Regular cardiac myocyte (primary cell): ENCODE measurements around the gene OR2T29. TPM values are rescaled to one million over a fixed set of nuclear protein-coding genes. Genes with fewer than 3 reads are reported as not detected.

Experiments
- total RNA-seq: library from RNA; depleted of rRNA; stranded (reverse); fragments of >200 nt; gene quantifications from 2 replicates; pipeline ENCODE4 v1.2.3, GENCODE V29; 2014

The OR2T29 gene, protein sequence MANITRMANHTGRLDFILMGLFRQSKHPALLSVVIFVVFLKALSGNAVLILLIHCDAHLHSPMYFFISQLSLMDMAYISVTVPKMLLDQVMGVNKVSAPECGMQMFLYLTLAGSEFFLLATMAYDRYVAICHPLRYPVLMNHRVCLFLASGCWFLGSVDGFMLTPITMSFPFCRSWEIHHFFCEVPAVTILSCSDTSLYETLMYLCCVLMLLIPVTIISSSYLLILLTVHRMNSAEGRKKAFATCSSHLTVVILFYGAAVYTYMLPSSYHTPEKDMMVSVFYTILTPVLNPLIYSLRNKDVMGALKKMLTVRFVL
- not detected in 2 replicates for total RNA-seq

DNA sequence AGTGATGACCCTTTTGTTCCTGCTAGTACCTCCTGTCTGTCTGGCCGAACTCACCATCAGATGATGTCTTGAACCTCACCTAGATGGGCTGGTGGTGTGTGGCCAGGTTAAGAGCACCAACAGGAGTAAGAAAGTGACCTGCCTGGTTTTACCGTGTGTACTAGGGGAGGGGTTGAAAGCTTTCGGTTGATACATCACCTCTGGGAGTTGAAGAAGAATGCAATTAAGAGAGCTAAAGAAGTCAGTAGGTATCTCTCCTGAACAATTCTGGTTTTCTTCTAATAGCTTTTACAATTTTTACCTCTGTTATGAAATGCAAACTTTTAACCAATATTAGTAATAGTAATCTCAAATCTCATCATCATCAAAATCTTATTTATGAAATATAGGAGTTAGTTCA, at the start of gene OR2T29:
TSS of gene OR2T29 (minus strand) at position 101 of the 400 bp plus-strand sequence. CDS start 3,281 bp downstream, outside the sequence.

GRCh38 chr1:248597589-248597988, 35.0 kb upstream of the OR2T29 start, which contains the start of gene OR2T10:
Gene OR2T10 (minus strand): TSS chr1:248597700. CDS start chr1:248593768, 3,932 bp downstream.

GRCh38 chr1:248574657-248575056, 12.1 kb upstream of the OR2T29 start, which contains the start of gene OR2T34:
Gene OR2T34 (minus strand): TSS chr1:248574757. CDS start chr1:248574757, 0 bp downstream.

DNA sequence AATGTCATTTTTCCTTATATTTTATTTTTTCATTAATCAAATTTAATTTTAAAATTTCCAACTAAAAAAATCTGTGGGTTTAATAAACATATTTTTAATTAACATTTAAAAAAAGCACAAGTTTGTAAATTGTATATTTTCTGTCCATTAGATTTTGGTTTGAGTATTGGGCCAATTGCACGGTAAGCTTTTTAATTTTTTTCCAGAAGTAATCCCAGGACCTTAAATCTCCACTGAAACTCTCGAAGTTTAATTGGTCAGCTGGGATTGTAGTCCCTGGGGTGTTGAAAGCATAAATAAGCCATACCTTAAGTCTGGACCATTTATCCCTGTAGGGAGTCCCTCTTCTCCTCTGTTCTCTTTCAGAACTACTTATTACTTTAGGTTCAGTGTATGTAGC, 54.8 kb downstream of the OR2T29 start, which contains the start of gene OR2G6:
TSS of gene OR2G6 (plus strand) at position 301 of the 400 bp plus-strand sequence. CDS start 13,574 bp downstream, outside the sequence.

Other genes starting within 250 kb of the OR2T29 start
- gene OR2M7, start 238.2 kb downstream of the OR2T29 start, total RNA-seq, result not detected in 2 replicates
- gene OR14C36, start 214.0 kb downstream of the OR2T29 start, total RNA-seq, result not detected in 2 replicates
- not detected in 2 replicates for gene OR2T4, start 201.1 kb downstream of the OR2T29 start, total RNA-seq
- not detected in 2 replicates for gene OR2T6, start 187.0 kb downstream of the OR2T29 start, total RNA-seq
- gene OR2T1, start 159.7 kb downstream of the OR2T29 start, total RNA-seq, result not detected in 2 replicates
- not detected in 2 replicates for gene OR2T2, start 117.1 kb downstream of the OR2T29 start, total RNA-seq
- gene OR2T3, start 89.4 kb downstream of the OR2T29 start, total RNA-seq, result not detected in 2 replicates
- not detected in 2 replicates for gene OR2T5, start 74.2 kb downstream of the OR2T29 start, total RNA-seq
- not detected in 2 replicates for gene OR2G6, start 54.7 kb downstream of the OR2T29 start, total RNA-seq
- gene OR2T34, start 12.0 kb upstream of the OR2T29 start, total RNA-seq, result not detected in 2 replicates
- not detected in 2 replicates for gene OR2T10, start 34.9 kb upstream of the OR2T29 start, total RNA-seq
- gene OR2T11, start 72.3 kb upstream of the OR2T29 start, total RNA-seq, result not detected in 2 replicates
- not detected in 2 replicates for gene OR2T35, start 82.5 kb upstream of the OR2T29 start, total RNA-seq
- not detected in 2 replicates for gene OR2T27, start 92.8 kb upstream of the OR2T29 start, total RNA-seq
- not detected in 2 replicates for gene OR14I1, start 140.0 kb upstream of the OR2T29 start, total RNA-seq
- 0.28 TPM in 1 of 2 replicates, not detected in the other for gene LYPD8, start 193.0 kb upstream of the OR2T29 start, total RNA-seq